H1 (cell line): ENCODE measurements around the gene TINCR. TPM values are rescaled to one million over a fixed set of nuclear protein-coding genes. Genes with fewer than 3 reads are reported as not detected.
A peak's percentile ranks its signal among the peaks of the same experiment; 100 is the strongest.

ENCODE experiments used
- ATF3 ChIP-seq: IDR thresholded peaks from 2 replicates; pipeline ENCODE4 v1.6.1; 2011; ENCODE audit warnings: low read depth, mild to moderate bottlenecking, low read length; ENCODE audit not compliant: insufficient read depth
- CEBPB ChIP-seq: IDR thresholded peaks from 2 replicates; pipeline ENCODE4 v1.6.1; 2012; ENCODE audit warnings: low read depth, low read length
- CHD2 ChIP-seq: IDR thresholded peaks from 2 replicates; pipeline ENCODE4 v1.6.1; 2012; ENCODE audit warnings: low read length, improper control_type of control experiment
- E2F6 ChIP-seq: IDR thresholded peaks from 2 replicates; pipeline ENCODE4 v1.6.1; 2012; ENCODE audit warnings: inconsistent platforms
- GABPA ChIP-seq: IDR thresholded peaks from 2 replicates; pipeline ENCODE4 v1.6.1; 2011; ENCODE audit warnings: mild to moderate bottlenecking, low read length, moderate library complexity, borderline replicate concordance; ENCODE audit not compliant: insufficient read depth
- KDM1A ChIP-seq: fragments of 200-600, 300-600 bp; sonication (generic); IDR thresholded peaks from 2 replicates; pipeline ENCODE4 v1.7.1; 2016; ENCODE audit warnings: mild to moderate bottlenecking, low read length, borderline replicate concordance
- NANOG ChIP-seq: IDR thresholded peaks from 2 replicates; pipeline ENCODE4 v1.6.1; 2011; ENCODE audit warnings: low read length, low read depth, mild to moderate bottlenecking, inconsistent platforms; ENCODE audit not compliant: insufficient read depth, poor library complexity, severe bottlenecking
- SAP30 ChIP-seq: fragments of 300-600 bp; sonication (generic); IDR thresholded peaks from 2 replicates; pipeline ENCODE4 v1.7.1; 2012; ENCODE audit warnings: low read length, moderate library complexity, mild to moderate bottlenecking, inconsistent platforms; ENCODE audit not compliant: insufficient read depth, insufficient replicate concordance
- SIRT6 ChIP-seq: IDR thresholded peaks from one replicate; pipeline ENCODE4 v1.7.1; 2012; ENCODE audit warnings: low read length, inconsistent platforms
- SP4 ChIP-seq: IDR thresholded peaks from 2 replicates; pipeline ENCODE4 v1.6.1; 2012; ENCODE audit warnings: low read length, inconsistent platforms
- TAF7 ChIP-seq: optimal IDR thresholded peaks from 2 replicates; pipeline ENCODE3; 2011; ENCODE audit warnings: low read depth, mild to moderate bottlenecking, inconsistent platforms, low read length, moderate library complexity, borderline replicate concordance
- YY1 ChIP-seq: IDR thresholded peaks from 2 replicates; pipeline ENCODE4 v1.6.1; 2011; ENCODE audit warnings: low read depth, mild to moderate bottlenecking, low read length
- ZNF274 ChIP-seq: IDR thresholded peaks from 2 replicates; pipeline ENCODE4 v1.7.0; 2012; ENCODE audit warnings: low read length, borderline replicate concordance; ENCODE audit errors: extremely low read depth
- polyA plus RNA-seq, 7 experiments: library from polyadenylated mRNA; depleted of rRNA in 3 of 7; stranded (reverse) in 5 of 7; unstranded in 2 of 7; fragments of >200 nt in 5 of 7; fragments of 200-250 nt in 2 of 7; gene quantifications; 1 replicate in 5 of 7; 2 replicates in 1 of 7; 4 replicates in 1 of 7; pipeline versions ENCODE4 v1.2.1 to v1.2.3, GENCODE V29; 2011 to 2013; ENCODE audit warnings: missing spikeins in 2 of 7, mixed read lengths in 2 of 7
- total RNA-seq: library from RNA; stranded (reverse); fragmentation: NEBNext Ultra II Directional; extraction: Animal tissue kit (Norgen Biotek cat#: 25700); gene quantifications from 2 replicates; pipeline ENCODE4 v1.2.1, GENCODE V29; 2021

Gene TINCR
- total and polyA plus RNA-seq, 2 of the 8 experiments (the other 6 are each of a cell fraction or from before 2014, with no cell fraction given), result 0.52 to 1.4 TPM

GRCh38 chr19:5585461-5586299, 17.9 kb upstream of the TINCR start (continued):
- TF ChIP-seq SAP30, result no peak
- TF ChIP-seq ATF3, result no peak
- TF ChIP-seq SP4, result no peak
- no peak for TF ChIP-seq GABPA
- no peak for TF ChIP-seq E2F6
- TF ChIP-seq KDM1A, result no peak
- TF ChIP-seq CHD2, result no peak
- 0 out of 2 replicates have a peak, but pooled peaks have one; percentile 47 for TF ChIP-seq CEBPB
- no peak for TF ChIP-seq TAF7
- TF ChIP-seq ZNF274, result no peak
- TF ChIP-seq NANOG, result no peak
- no peak for TF ChIP-seq SIRT6
- TF ChIP-seq YY1, result peak; percentile 42; the same call in 1 of the 2 replicates
